GM18519 (cell line): ENCODE data around the gene SAFB.

Experiments
- ATAC-seq: cut with Tn5 transposase; IDR thresholded peaks from one replicate; pipeline ENCODE4 v1.9.1; 2021; ENCODE audit warnings: mild to moderate bottlenecking, moderate library complexity; ENCODE audit not compliant: unreplicated experiment, low FRiP score

SAFB gene

DNA sequence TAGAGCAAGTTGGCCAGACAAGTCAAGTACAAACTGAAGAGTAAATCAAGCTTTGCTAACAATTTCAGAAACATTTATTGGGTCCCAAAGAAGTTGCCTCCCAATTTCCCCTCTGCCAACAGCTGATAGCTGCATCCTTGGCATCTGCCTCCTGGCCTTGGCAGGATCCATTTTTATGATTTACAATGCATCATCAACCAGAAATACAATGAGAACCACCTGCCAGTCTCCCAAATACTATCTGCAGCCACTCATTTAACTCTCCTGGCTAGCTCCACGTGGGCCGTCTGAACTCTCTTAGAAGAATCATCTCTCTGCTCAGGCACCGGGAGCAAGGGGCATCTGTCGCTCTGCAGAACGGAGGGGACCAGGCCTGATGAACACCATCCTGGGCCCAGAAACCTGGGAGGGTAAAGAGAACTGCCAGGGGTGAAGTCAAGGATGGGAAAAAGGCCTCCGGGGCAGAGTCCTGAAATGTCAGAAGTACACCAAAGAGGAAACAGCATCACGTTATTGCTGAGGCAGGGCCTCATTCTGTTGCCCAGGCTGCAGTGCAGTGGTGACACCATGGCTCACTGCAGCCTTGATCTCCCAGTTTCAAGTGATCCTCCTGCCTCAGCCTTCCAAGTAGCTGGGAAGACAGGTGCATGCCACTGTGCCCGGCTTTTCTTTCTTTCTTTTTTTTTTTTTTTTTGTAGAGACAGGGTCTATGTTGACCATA is 94.5 kb downstream of the SAFB start:
- ATAC-seq: no peak
